SK-N-SH (cell line): ENCODE measurements around the gene NCF4. TPM values are rescaled to one million over a fixed set of nuclear protein-coding genes. Genes with fewer than 3 reads are reported as not detected.

Source experiments
- CTCF ChIA-PET: fragments of 300-600, 350-600 bp; formaldehyde crosslinking; extraction: SDS; loops from one replicate; lab custom pipeline; 2021; lab: Yijun Ruan, JAX
- POLR2A ChIA-PET: fragments of 350-600 bp; sonication (Branson Sonifier 250); formaldehyde crosslinking; extraction: SDS; loops from one replicate; lab custom pipeline; 2020; ENCODE audit warnings: antibody characterized with exemption, inconsistent platforms; lab: Yijun Ruan, JAX
- DNase-seq: peaks from one replicate; pipeline ENCODE4 v3.0.0; 2012
- H2AFZ ChIP-seq: fragments of 200-600 bp; sonication (generic); 2 replicates; pipeline ENCODE4 v1.8.1; 2016; ENCODE audit warnings: antibody characterized with exemption, mild to moderate bottlenecking, low read depth
- H3F3A ChIP-seq: fragments of 200-600 bp; sonication (generic); replicated peaks from 2 replicates; pipeline ENCODE3; 2016; ENCODE audit warnings: antibody characterized with exemption, mild to moderate bottlenecking; ENCODE audit not compliant: insufficient read depth
- H3K27ac ChIP-seq, 2 experiments: fragments of 200-500 bp in 1 of 2; fragments of 200-600 bp in 1 of 2; sonication (Bioruptor generic) in 1 of 2; sonication (generic), shearing (Covaris generic) in 1 of 2; 2 replicates each; pipeline versions ENCODE4 v1.5.1 to v1.6.1; 2014 to 2016; ENCODE audit warnings: low read depth in 2 of 2, inconsistent platforms in 1 of 2, low read length in 1 of 2, mild to moderate bottlenecking in 1 of 2, mixed read lengths in 1 of 2
- H3K27me3 ChIP-seq: fragments of 200-600 bp; sonication (generic), shearing (Covaris generic); 2 replicates; pipeline ENCODE4 v1.6.1; 2016; ENCODE audit warnings: mixed run types; ENCODE audit not compliant: insufficient read depth
- H3K36me3 ChIP-seq, 2 experiments: fragments of 200-500 bp in 1 of 2; fragments of 200-600 bp in 1 of 2; sonication (Bioruptor generic) in 1 of 2; sonication (generic) in 1 of 2; replicated peaks in 1 of 2; 2 replicates each; pipeline versions ENCODE3 to v1.5.1; 2014 to 2016; ENCODE audit warnings: low read length in 1 of 2, mild to moderate bottlenecking in 1 of 2; ENCODE audit not compliant: insufficient read depth in 2 of 2, control insufficient read depth in 1 of 2
- H3K4me1 ChIP-seq, 2 experiments: fragments of 200-500 bp in 1 of 2; fragments of 200-600 bp in 1 of 2; sonication (Bioruptor generic) in 1 of 2; sonication (generic), shearing (Covaris generic) in 1 of 2; 2 replicates each; pipeline versions ENCODE4 v1.5.1 to v1.6.1; 2014 to 2016; ENCODE audit warnings: low read depth in 1 of 2, low read length in 1 of 2, mixed run types in 1 of 2; ENCODE audit not compliant: insufficient read depth in 2 of 2, control insufficient read depth in 1 of 2
- H3K4me2 ChIP-seq: fragments of 200-600 bp; sonication (generic), shearing (Covaris generic); 2 replicates; pipeline ENCODE4 v1.6.1; 2017; ENCODE audit warnings: mixed run types
- H3K4me3 ChIP-seq, 2 experiments: fragments of 200-500 bp in 1 of 2; fragments of 200-600 bp in 1 of 2; sonication (Bioruptor generic) in 1 of 2; sonication (generic), shearing (Covaris generic) in 1 of 2; 2 replicates each; pipeline versions ENCODE4 v1.5.1 to v1.8.1; 2014 to 2016; ENCODE audit warnings: low read depth in 2 of 2, inconsistent platforms in 1 of 2, low read length in 1 of 2, mild to moderate bottlenecking in 1 of 2, mixed read lengths in 1 of 2, moderate library complexity in 1 of 2
- H3K79me2 ChIP-seq: fragments of 200-600 bp; sonication (generic); 2 replicates; pipeline ENCODE4 v1.8.1; 2017; ENCODE audit warnings: mild to moderate bottlenecking; ENCODE audit not compliant: insufficient read depth
- H3K9ac ChIP-seq: fragments of 200-600 bp; sonication (generic); 2 replicates; pipeline ENCODE4 v1.6.1; 2017; ENCODE audit warnings: mixed run types
- H3K9me2 ChIP-seq: fragments of 200-600 bp; sonication (generic); 2 replicates; pipeline ENCODE4 v1.6.1; 2017; ENCODE audit warnings: mixed run types
- H3K9me3 ChIP-seq: fragments of 200-600 bp; sonication (generic); 2 replicates; pipeline ENCODE4 v1.6.1; 2017; ENCODE audit warnings: mixed run types, mild to moderate bottlenecking, moderate library complexity
- H4K20me1 ChIP-seq: fragments of 200-600 bp; sonication (generic); 2 replicates; pipeline ENCODE4 v1.6.1; 2017; ENCODE audit warnings: mild to moderate bottlenecking, mixed run types; ENCODE audit not compliant: insufficient read depth
- CHD2 ChIP-seq: fragments of 150-350 bp; IDR thresholded peaks from 2 replicates; pipeline ENCODE4 v1.6.1; 2018; ENCODE audit warnings: low read length; ENCODE audit not compliant: partially characterized antibody
- EZH2phosphoT487 ChIP-seq: fragments of 200-600 bp; sonication (generic); IDR thresholded peaks from 2 replicates; pipeline ENCODE4 v1.6.1; 2017; ENCODE audit warnings: low read depth, mixed run types, mild to moderate bottlenecking, antibody characterized with exemption, moderate library complexity, borderline replicate concordance
- FOSL2 ChIP-seq: IDR thresholded peaks from 2 replicates; pipeline ENCODE4 v1.4.0; 2012; ENCODE audit warnings: low read depth, mild to moderate bottlenecking, moderate library complexity, borderline replicate concordance
- MEF2A ChIP-seq: IDR thresholded peaks from 2 replicates; pipeline ENCODE4 v1.4.0; 2012; ENCODE audit warnings: low read depth, borderline replicate concordance
- NFIC ChIP-seq: IDR thresholded peaks from 2 replicates; pipeline ENCODE4 v1.4.0; 2012; ENCODE audit warnings: borderline replicate concordance
- NRF1 ChIP-seq: IDR thresholded peaks from 2 replicates; pipeline ENCODE4 v1.6.1; 2012; ENCODE audit warnings: low read depth, mild to moderate bottlenecking, low read length
- PBX3 ChIP-seq: IDR thresholded peaks from 2 replicates; pipeline ENCODE4; 2012
- RAD21 ChIP-seq: IDR thresholded peaks from 2 replicates; pipeline ENCODE4 v1.6.1; 2012; ENCODE audit warnings: mild to moderate bottlenecking, low read length
- RFX5 ChIP-seq: IDR thresholded peaks from 2 replicates; pipeline ENCODE4 v1.6.1; 2012; ENCODE audit warnings: mild to moderate bottlenecking, improper control_type of control experiment, low read length
- ZBTB33 ChIP-seq: IDR thresholded peaks from 2 replicates; pipeline ENCODE4 v1.4.0; 2012; ENCODE audit warnings: low read depth, borderline replicate concordance
- WGBS: methylation state at CpG from one replicate; pipeline ENCODE4 v1.1.6; 2017; ENCODE audit warnings: low lambda C conversion rate; 5-methylcytosine and 5-hydroxymethylcytosine counted together
- polyA plus RNA-seq, 3 experiments: library from polyadenylated mRNA; depleted of rRNA; stranded (reverse); fragments of >200 nt; gene quantifications; 2 replicates each; pipeline ENCODE4 v1.2.3, GENCODE V29; 2012
- TF ChIP-seq, protein P1 (sequence below): fragments of 200-600 bp; sonication (generic); IDR thresholded peaks from 2 replicates; pipeline ENCODE4 v1.6.1; 2017; ENCODE audit warnings: antibody characterized with exemption, mild to moderate bottlenecking, moderate library complexity
- TF ChIP-seq, protein P2 (sequence below): fragments of 150-350 bp; IDR thresholded peaks from 2 replicates; pipeline ENCODE4 v1.6.1; 2017; ENCODE audit warnings: antibody characterized with exemption, low read length, low read depth, borderline replicate concordance
- TF ChIP-seq, protein P3 (sequence below): IDR thresholded peaks from 2 replicates; pipeline ENCODE4 v1.4.0; 2012; ENCODE audit warnings: low read depth, borderline replicate concordance

The NCF4 gene
- polyA plus RNA-seq, 1 of the 3 experiments (the other 2 are of a cell fraction) = not detected

- Histone ChIP-seq H3K9me3 (no peaks in the 10 kb centered on the region), H3K79me2 (no peaks in the 10 kb centered on the region)
- POLR2A ChIA-PET = no interaction called here
- TF ChIP-seq EZH2phosphoT487 = no peak
- TF ChIP-seq, protein P1, sequence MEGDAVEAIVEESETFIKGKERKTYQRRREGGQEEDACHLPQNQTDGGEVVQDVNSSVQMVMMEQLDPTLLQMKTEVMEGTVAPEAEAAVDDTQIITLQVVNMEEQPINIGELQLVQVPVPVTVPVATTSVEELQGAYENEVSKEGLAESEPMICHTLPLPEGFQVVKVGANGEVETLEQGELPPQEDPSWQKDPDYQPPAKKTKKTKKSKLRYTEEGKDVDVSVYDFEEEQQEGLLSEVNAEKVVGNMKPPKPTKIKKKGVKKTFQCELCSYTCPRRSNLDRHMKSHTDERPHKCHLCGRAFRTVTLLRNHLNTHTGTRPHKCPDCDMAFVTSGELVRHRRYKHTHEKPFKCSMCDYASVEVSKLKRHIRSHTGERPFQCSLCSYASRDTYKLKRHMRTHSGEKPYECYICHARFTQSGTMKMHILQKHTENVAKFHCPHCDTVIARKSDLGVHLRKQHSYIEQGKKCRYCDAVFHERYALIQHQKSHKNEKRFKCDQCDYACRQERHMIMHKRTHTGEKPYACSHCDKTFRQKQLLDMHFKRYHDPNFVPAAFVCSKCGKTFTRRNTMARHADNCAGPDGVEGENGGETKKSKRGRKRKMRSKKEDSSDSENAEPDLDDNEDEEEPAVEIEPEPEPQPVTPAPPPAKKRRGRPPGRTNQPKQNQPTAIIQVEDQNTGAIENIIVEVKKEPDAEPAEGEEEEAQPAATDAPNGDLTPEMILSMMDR = no peak
- TF ChIP-seq, protein P2, sequence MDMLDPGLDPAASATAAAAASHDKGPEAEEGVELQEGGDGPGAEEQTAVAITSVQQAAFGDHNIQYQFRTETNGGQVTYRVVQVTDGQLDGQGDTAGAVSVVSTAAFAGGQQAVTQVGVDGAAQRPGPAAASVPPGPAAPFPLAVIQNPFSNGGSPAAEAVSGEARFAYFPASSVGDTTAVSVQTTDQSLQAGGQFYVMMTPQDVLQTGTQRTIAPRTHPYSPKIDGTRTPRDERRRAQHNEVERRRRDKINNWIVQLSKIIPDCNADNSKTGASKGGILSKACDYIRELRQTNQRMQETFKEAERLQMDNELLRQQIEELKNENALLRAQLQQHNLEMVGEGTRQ = no peak
- TF ChIP-seq FOSL2 = no peak
- TF ChIP-seq RAD21 = no peak
- no peak for TF ChIP-seq NRF1
- no peak for TF ChIP-seq MEF2A
- TF ChIP-seq RFX5 = no peak
- TF ChIP-seq NFIC = no peak
- no peak for TF ChIP-seq CHD2
- TF ChIP-seq ZBTB33 = no peak
- TF ChIP-seq, protein P3, sequence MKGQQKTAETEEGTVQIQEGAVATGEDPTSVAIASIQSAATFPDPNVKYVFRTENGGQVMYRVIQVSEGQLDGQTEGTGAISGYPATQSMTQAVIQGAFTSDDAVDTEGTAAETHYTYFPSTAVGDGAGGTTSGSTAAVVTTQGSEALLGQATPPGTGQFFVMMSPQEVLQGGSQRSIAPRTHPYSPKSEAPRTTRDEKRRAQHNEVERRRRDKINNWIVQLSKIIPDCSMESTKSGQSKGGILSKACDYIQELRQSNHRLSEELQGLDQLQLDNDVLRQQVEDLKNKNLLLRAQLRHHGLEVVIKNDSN = no peak
- TF ChIP-seq PBX3 = no peak
- TF ChIP-seq, all 33 proteins: peak for 0
- Histone ChIP-seq H2AFZ (no peak overlapping the region), H3K27me3 (no peaks in the 10 kb centered on the region), H3K4me3 (no peak overlapping the region), H3K4me2 (no peak overlapping the region), H3K4me1 (no peaks in the 10 kb centered on the region), H3F3A (no peaks in the 10 kb centered on the region), H3K36me3 (no peaks in the 10 kb centered on the region), H4K20me1 (no peaks in the 10 kb centered on the region), H3K9ac (no peak overlapping the region), H3K27ac (no peak overlapping the region), H3K9me2 (no peaks in the 10 kb centered on the region)
- CTCF ChIA-PET = interaction anchor here (1.9 kb wide), 1 partner anchor 81 kb away, joined by 6 read pairs; no protein-coding TSS in a partner anchor
- no peak for DNase-seq
- 68% methylated on average over 9 of the region's 11 CpGs for WGBS
These were observed 2.5 kb downstream of the NCF4 start for GRCh38 chr22:36863281-36863680.
